Esophagus muscularis mucosa (tissue), 4 donors: ENCODE data around the gene PAQR4.

Experiments
- EP300 ChIP-seq: sonication (generic); formaldehyde crosslinking; IDR thresholded peaks from one replicate; pipeline ENCODE4 v1.6.1; 2017; ENCODE audit warnings: antibody characterized with exemption
- POLR2A ChIP-seq: fragments of 450-650 bp; IDR thresholded peaks from one replicate; pipeline ENCODE4 v1.6.1; 2017; ENCODE audit warnings: antibody characterized with exemption, moderate library complexity, mild to moderate bottlenecking, low read depth
- POLR2AphosphoS5 ChIP-seq, 2 donors: sonication (generic); formaldehyde crosslinking; IDR thresholded peaks; one replicate each; pipeline ENCODE4 v1.6.1; 2017; ENCODE audit warnings: antibody characterized with exemption in 2 of 2
- TF ChIP-seq, protein P1 (sequence below), 3 experiments: fragments of 200-600 bp in 2 of 3; fragments of 450-650 bp in 1 of 3; sonication (generic) in 2 of 3; IDR thresholded peaks; one replicate each; pipeline ENCODE4 v1.5.1; 2017 to 2019; ENCODE audit warnings: antibody characterized with exemption in 3 of 3, mild to moderate bottlenecking in 2 of 3, moderate library complexity in 1 of 3

DNA sequence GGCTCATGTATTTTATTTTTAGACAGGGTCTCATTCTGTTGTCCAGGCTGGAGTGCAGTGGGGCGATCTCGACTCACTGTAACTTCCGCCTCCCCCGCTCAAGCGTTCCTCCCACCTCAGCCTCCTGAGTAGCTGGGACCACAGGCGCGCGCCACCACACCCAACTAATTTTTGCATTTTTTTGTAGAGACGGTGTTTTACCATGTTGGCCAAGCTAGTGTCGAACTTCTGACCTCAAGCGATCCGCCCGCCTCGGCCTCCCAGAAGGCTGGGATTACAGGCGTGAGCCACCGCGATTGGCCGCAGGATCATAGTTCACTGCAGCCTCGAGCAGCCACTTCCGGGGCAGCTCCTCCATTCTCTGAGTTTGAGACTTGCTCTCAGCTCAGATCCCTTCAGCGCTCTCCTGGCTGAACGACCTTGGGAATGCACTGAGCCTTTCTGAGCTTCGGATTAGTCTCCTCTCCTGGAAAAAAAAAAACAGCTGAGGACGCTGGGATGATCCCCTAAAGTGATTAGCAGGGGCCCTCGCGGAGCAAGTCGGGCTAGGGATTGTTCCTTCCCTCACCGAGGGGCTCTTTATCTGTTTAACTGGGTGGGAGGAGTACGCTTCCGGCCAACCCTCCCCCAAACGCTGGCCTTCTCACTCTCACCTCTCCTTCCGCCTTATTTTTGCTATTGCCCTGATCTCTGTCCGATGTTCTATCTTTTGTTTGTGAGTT, 12.2 kb downstream of the PAQR4 start:
- TF ChIP-seq, protein P1, sequence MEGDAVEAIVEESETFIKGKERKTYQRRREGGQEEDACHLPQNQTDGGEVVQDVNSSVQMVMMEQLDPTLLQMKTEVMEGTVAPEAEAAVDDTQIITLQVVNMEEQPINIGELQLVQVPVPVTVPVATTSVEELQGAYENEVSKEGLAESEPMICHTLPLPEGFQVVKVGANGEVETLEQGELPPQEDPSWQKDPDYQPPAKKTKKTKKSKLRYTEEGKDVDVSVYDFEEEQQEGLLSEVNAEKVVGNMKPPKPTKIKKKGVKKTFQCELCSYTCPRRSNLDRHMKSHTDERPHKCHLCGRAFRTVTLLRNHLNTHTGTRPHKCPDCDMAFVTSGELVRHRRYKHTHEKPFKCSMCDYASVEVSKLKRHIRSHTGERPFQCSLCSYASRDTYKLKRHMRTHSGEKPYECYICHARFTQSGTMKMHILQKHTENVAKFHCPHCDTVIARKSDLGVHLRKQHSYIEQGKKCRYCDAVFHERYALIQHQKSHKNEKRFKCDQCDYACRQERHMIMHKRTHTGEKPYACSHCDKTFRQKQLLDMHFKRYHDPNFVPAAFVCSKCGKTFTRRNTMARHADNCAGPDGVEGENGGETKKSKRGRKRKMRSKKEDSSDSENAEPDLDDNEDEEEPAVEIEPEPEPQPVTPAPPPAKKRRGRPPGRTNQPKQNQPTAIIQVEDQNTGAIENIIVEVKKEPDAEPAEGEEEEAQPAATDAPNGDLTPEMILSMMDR (IDR thresholded peaks at IDR 0.05) = no peak
- TF ChIP-seq POLR2A (no peak), EP300 (no peak), POLR2AphosphoS5 (IDR thresholded peaks at IDR 0.05) (no peak)
